ENCODE results near the gene RIMBP3C. TPM values are rescaled to one million over a fixed set of nuclear protein-coding genes. Genes with fewer than 3 reads are reported as not detected.
"Not testable (repeated sequence)": the region's sequence is repeated elsewhere in the genome, so short reads cannot be mapped to it uniquely, and the experiment has no call there.

RIMBP3C gene, protein sequence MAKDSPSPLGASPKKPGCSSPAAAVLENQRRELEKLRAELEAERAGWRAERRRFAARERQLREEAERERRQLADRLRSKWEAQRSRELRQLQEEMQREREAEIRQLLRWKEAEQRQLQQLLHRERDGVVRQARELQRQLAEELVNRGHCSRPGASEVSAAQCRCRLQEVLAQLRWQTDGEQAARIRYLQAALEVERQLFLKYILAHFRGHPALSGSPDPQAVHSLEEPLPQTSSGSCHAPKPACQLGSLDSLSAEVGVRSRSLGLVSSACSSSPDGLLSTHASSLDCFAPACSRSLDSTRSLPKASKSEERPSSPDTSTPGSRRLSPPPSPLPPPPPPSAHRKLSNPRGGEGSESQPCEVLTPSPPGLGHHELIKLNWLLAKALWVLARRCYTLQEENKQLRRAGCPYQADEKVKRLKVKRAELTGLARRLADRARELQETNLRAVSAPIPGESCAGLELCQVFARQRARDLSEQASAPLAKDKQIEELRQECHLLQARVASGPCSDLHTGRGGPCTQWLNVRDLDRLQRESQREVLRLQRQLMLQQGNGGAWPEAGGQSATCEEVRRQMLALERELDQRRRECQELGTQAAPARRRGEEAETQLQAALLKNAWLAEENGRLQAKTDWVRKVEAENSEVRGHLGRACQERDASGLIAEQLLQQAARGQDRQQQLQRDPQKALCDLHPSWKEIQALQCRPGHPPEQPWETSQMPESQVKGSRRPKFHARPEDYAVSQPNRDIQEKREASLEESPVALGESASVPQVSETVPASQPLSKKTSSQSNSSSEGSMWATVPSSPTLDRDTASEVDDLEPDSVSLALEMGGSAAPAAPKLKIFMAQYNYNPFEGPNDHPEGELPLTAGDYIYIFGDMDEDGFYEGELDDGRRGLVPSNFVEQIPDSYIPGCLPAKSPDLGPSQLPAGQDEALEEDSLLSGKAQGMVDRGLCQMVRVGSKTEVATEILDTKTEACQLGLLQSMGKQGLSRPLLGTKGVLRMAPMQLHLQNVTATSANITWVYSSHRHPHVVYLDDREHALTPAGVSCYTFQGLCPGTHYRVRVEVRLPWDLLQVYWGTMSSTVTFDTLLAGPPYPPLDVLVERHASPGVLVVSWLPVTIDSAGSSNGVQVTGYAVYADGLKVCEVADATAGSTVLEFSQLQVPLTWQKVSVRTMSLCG (N-terminal part only)
- under 0.01 and 0.17 TPM in 2 replicates for total RNA-seq

DNA sequence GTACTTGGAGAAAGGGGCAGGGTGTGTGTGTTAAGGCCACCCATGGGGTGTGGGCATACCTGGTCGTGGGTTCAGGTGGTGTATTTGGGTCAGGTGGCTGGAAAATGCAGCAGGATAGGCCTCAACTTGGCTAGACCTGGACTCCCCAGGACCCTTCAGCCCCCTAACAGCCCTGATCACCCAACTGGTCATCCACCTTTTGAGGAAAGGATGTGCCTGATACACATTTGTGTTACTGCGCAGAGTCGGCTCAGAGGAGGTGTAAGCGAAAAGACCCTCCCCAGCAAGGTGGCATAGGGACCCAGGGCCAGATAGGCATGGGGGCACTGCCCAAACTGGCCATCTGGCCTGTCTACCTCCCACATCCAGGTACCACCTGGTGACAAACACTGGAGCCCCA lies at the start of gene RIMBP3C:
RIMBP3C (minus strand) TSS at position 101 of the 400 bp plus-strand sequence. CDS start 485 bp downstream, outside the sequence.
- not testable (repeated sequence) for DNase-seq (ENCODE audit: low read depth)

DNA sequence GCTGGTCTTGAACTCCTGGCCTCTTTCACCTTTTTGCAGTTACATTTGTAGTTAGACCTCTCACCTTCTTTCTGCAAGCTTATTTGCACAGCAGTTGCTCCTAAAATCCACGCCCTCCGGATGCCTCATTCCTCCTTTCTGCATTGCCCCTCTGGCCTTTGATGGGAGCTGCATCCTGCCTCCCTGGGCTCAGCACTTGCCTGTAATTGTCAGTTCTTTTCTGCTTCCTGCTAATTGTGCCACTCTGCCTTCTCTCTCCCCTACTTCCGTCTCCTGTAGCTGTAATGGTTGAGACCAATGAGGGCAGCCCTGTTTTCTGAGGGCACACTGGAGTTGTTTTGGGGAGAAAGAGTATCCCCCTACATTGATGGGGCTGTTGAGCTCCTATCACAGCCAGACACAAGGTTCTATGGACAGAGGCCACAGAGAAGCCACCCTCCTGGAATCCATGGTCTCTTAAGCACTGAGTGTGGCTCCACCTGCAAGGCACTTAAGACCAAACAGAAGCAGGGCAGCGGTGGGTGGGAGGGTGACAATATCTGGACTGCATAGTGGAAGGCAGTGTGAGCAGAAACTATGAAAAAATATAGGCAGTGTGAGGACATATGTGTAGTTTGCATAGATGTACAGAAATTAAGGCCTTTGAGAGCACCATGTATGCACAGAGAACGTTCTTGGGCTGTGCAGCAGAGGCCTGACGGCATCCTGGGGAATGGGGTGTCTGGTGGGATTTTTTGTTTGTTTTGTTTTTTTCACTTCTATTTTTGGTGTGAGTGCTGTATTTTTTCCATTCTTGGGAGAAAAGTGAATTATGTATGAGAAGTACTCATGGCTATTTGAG lies 48.0 kb upstream of the RIMBP3C start:
- no peak for DNase-seq (ENCODE audit: low read depth)

DNA sequence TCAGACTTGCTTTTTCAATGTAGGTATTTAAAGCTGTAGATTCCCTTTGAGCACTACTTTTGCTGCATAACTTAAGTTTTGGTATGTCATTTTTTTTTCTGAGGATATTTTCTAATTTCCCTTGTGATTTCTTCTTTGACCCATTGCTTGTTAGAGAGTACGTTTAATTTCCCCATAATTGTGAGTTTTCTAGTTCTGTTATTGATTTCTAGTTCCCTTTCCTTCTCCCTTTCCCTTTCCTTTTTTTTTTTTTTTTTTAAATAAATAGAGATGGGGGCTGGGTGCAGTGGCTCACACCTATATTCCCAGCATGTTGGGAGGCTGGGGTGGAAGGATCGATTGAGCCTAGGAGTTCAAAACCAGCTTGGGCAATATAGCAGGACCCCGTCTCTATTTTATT lies 47.0 kb upstream of the RIMBP3C start:
- DNase-seq (ENCODE audit: low read depth) = no peak

DNA sequence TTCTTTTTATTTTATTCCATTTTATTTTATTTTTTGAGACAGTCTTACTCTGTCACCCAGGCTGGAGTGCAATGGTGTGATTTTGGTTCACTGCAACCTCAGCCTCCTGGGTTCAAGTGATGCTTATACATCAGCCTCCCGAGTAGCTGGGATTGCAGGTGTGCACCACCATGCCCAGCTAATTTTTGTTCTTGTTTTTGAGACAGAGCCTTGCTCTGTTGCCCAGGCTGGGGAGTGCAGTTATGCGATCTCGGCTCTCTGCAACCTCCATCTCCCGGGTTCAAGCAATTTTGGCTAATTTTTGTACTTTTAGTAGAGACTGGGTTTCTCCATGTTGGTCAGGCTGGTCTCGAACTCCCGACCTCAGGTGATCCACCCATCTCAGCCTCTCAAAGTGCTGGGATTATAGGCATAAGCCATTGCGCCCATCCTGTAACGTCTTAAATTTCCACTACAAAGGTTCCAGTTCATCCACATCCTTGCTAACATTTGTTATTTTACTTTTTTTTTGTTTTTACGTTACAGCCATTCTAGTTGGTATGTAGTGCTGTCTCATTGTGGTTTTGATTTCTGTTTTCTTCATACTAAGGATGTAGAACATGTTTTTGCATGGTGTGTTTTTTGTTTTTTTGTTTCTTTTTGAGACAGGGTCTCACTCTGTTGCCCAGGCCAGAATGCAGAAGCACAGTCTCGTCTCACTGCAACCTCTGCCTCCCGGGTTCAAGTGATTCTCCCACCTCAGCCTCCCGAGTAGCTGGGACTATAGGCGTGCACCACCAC lies 45.3 kb upstream of the RIMBP3C start:
- DNase-seq (ENCODE audit: low read depth) = not testable (repeated sequence)

DNA sequence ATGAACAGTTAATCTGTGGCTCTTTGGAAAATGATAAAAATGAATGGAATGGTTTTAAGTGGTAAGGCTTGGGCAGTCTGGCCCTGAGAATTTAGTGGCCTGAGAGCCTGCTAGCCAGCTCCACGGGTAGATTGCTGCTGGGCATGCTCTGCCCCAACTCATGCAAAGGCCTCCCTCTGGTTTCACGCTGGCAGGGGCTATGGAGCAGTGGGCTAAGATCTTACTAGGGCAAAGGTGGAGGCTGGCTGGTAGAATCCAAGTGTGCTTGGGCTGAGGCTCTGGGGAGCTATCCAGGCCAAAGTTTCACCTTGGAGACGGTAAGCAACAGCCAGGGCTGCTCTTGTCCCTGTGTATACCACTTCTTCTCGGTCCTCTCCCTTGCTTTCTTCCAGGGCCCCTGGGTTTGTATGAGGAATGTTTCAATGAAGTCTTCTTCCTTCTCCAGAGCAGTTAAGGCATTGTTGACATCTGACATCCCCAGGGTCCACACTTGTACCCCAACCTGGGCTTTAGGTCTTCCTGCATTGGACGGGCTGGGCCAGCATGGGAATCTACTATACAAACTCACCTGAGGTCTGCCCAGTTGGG lies 43.7 kb upstream of the RIMBP3C start:
- DNase-seq (ENCODE audit: low read depth) = no peak

DNA sequence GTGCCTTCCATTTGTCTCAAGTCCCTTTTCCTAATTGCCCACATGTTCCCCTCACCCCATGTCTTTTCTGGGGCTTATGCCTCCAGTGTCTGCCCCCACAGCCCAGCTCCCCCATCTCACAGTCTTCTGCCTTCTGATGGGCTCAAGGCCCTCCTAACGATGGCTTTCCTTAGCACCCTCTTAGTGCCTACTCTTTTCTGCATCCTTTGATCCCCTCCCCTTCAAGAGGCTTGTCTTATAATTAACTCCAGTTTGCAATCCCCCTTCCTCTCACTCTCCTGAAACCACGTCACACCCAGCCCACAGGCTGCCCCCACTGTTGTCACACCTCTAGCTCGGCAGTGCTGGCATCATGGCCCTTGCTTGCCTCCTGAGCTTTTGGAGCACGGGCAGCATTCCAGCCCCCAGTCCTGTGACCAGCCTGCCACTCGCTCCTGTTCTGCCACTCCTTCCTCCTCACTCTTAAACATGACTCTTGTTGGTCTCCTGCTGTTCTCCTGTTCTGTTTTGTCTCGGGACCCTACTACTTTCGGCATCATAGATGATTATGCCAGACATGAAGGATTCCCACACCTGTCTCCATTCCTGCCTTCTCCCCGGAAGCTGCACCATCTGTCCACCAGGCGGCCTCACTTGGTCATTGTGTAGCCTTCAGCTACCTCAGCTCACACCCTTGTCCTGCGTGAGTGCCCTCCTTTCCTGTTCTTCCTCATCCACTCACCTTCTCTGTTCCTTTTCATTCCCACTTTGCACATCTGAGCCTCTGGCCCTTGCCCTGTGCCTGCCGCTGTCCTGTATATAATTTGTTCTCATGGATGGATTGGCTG lies 42.4 kb upstream of the RIMBP3C start:
- DNase-seq (ENCODE audit: low read depth) = no peak

DNA sequence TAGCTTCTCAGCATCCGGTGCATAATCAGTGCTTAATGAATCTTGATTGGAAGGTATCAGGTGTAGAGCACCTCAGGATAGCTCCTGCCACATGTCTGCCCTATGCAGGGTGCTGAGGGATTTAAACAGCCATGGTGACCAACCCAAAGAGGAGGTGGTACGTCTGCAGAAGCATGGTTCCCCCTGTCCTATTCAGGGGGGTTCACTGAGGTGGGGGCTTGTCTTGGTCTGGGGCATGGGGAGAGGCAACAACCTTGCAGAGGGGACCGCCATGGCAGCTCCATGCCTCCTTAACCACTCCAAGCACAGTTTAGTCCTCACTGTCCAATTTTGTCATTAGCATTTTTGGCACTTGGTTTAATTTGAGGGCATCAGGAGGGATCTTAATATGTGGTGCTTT lies 41.2 kb upstream of the RIMBP3C start:
- no peak for DNase-seq (ENCODE audit: low read depth)

DNA sequence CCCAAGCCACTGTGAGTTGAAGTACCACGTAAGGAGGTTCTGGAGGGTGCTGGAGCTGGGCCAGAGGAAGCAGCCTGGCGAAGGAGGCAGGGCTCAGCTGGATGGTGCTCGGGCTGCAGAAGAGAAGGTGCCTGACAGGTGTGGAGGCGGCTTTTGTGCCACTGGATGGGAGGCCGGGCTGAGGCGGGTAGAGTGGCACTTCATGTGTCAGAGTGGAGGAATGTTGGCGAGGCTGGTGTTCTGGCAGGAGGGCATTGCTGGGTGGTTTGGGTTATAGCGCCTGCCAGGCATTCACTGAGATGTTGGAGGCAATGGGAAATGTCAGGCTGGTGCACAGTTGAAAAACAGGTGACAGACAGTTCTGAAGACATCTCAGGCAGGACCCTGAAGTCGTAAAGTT lies 40.4 kb upstream of the RIMBP3C start:
- DNase-seq (ENCODE audit: low read depth) = no peak

DNA sequence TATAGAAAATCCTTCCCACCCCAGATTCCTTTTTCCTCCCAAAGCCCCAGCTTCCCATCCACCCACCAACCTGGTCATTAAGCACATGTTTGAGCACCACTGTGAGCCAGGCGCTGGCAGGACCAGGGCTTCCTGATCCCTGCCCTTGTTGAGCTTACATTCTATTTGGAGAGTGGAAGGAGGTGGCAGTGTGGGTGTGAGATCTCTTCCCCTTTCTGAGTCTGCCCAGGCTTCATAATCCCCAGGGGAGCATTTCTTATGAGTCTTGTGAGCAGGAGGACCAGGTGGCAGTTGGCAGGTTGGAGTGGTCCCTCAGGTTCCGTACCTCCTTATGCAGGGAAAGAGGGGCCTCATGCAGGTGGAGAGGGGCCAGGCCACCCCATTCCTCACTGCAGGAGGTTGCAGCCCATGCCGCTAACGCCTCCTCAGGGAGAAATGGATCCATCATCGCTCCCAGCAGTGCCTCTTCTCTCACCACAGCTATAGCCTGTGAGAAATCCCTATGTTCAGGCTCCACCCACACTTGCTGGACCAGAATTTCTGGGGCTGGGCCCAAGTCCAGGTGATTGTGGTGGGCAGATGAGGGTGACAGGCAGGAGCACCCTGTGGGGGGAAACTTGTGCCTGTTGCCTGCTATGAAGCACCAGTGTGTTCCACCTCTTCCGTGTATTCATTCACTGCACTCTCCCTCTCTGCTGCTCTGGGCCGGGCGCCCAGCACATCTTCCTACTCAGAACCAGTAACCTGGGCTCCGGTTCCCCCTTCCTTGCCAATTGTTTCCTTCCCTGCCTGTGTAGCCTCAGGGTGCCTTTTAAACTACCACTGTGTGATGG lies 39.8 kb upstream of the RIMBP3C start:
- no peak for DNase-seq (ENCODE audit: low read depth)

DNA sequence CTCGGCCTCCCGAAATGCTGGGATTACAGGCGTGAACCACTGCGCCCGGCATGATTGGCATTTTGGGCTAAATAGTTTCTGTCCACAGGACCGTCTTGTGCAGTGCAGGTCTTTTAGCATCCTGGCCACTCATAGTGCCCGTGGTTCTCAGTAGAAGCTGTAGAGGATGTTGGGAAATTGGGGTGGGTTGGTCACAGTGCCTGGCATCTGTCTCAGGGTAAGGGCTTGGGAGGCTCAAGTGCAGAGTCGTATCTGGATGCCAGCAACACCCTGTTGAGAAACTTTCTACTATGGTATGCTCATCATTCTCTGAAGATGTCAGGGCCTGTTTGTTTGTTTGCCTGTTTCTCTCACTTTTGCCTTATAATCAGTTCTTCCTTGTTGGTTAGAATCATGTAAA lies 38.1 kb upstream of the RIMBP3C start:
- no peak for DNase-seq (ENCODE audit: low read depth)

DNA sequence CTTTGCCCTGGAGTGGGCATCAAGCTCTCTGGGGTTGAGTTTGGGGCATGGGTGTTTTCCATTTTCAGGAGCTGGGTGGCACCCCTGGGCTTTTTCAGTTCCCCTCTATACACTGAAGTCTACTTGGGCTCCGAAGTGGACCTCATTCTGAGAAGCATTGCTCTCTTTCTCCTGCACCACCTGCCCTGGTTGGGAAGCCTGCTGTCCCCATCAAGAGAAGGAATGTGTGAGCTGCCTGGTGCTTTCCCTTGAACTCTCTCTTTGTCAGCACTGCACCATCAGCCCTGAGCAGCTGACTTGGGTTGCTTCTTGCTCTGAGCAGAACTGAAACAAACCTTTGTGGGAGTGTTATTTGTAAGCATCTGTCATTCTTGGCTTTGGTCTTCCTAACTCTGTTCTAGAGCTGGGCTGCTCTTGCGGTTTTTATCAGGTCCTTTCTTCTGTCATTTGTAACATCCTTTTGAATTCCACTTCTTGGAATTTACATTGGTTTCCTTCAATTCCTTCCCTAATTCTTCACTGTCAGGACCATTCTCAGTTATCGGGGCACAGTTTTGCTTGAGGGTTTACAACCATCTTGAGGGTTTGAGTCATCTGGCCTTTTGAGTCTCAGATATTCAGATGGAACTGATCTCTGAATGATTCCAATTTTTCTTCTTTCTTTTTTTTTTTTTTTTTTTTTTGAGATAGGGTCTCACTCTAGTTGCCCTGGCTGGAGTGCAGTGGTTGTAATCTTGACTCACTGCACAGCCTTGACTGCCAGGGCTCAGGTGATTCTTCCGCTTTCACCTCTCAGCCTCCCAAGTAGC lies 36.7 kb upstream of the RIMBP3C start:
- no peak for DNase-seq (ENCODE audit: low read depth)

DNA sequence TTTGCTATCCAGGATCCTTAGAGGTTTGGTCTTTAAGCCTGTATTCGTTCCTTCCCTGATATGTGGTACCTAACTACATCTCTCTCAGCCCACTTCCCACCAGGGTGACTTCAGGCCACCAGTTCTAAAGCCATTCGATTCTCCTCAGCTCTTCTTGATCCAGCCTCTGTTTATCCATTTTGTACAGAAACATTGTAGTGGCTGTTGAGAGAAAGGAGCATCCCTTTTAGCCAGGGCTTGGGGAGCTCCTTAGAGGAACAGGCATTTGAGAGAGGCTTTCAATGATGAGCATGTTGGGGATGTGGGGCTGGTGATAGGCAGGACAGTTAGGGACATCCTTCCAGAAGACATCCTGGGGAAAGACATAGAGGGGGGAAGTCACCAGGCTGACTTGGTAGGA lies 34.1 kb upstream of the RIMBP3C start:
- DNase-seq (ENCODE audit: low read depth) = no peak

DNA sequence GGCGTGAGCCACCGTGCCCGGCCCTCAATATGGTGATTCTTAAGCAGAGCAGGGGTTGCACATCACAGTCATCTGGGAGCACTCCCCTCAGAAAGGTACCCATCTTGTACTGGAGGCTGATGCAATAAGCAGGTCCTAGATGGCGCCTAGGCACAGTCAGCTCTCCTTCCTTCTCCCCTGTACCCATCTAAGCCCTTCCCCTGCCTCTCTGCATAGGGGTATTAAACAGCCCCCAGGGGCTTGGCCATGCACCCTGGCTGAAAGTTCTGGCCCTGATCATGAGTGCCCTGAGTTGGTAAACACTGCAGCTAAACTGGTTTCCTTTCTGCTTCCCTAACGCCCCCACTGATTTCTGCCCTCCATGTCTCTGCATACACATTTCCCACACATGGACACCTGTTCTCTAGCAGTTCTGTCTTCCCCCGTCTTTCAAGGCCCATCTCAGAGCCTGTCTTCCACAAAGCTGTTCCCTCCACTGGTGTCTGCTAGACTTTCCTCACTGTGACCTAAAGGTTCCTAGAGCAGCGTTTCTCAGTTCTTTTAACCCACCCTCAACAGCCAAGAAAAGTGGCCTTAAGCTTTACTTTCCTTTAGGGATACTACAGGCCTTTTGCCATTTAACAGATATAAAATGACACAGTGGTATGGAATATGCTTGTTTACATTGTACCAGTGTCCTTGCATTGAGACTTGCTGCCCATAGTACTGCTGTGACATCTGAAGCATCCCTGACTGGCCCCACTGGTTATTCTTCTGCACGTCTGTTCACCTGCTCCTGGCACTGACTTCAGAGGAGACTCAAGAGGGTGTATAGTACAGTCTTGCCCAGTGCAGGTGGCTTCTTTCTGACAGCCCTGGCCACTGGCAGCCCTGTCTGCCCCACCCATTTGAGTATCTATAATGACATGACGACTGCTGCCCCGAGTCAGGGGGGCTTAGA lies 31.8 kb upstream of the RIMBP3C start:
- no peak for DNase-seq (ENCODE audit: low read depth)

DNA sequence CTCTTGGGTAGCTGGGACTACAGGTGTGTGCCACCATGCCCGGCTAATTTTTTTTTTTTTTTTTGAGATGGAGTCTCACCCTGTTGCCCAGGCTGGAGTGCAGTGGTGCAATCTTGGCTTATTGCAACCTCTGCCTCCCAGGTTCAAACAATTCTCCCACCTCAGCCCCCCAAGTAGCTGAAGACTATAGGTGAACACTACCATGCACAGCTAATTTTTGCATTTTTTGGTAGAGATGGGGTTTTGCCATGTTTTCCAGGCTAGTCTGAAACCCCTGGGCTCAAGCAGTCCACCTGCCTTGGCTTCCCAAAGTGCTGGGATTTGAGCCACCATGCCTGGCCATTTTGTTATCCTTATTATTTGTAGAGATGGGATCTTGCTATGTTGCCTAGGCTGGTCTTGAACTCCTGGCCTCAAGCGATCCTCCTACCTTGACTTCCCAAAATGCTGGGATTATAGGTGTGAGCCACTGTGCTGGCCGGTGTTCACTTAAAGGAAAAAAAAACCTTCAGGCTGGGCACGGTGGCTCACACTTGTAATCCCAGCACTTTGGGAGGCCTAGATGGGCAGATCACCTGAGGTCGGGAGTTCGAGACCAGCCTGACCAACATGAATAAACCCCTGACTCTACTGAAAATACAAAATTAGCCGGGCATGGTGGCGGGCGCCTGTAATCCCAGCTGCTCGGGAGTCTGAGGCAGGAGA lies 29.9 kb upstream of the RIMBP3C start:
- not testable (repeated sequence) for DNase-seq (ENCODE audit: low read depth)

DNA sequence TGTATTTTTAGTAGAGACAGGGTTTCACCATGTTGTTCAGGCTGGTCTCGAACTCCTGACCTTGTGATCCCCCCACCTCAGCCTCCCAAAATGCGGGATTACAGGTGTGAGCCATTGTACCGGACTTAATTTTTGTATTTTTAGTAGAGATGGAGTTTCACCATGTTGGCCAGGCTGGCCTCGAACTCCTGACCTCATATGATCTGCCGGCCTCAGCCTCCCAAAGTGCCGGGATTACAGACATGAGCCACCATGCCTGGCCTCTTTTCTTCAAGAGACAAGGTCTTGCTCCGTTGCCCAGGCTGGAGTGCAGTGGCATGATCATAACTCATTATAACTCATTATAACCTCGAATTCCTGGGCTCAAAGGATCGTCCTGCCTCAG lies 29.4 kb upstream of the RIMBP3C start:
- DNase-seq (ENCODE audit: low read depth) = not testable (repeated sequence)

DNA sequence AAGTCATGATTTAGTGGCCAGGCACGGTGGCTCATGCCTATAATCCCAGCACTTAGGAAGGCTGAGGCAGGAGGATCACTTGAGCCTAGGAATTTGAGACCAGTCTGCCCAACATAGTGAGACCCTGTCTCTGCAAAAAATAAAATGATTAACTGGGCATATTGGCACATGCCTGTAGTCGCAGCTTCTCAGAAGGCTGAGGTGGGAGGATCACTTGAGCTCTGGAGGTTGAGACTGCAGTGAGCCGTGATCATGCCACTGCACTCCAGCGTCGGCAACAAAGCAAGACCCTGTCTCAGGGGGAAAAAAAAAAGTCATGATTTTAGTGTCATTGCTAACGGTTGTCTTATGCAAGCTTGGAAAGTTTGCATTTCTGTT lies 28.2 kb upstream of the RIMBP3C start:
- DNase-seq (ENCODE audit: low read depth) = no peak
